Neural progenitor cell (in vitro differentiated cells): Measurements from ENCODE around the gene FAAP24. TPM values are rescaled to one million over a fixed set of nuclear protein-coding genes. Genes with fewer than 3 reads are reported as not detected.

Source experiments
- DNase-seq: peaks from one replicate; pipeline ENCODE4 v3.0.0-alpha.2; 2016; ENCODE audit warnings: low spot score
- H2AFZ ChIP-seq: fragments of 200-600 bp; sonication (generic); replicated peaks from 2 replicates; pipeline ENCODE4 v1.6.1; 2016; ENCODE audit warnings: antibody characterized with exemption
- H3F3A ChIP-seq: fragments of 200-600 bp; sonication (generic); 2 replicates; pipeline ENCODE4 v1.6.1; 2016; ENCODE audit warnings: antibody characterized with exemption, low read depth
- H3K27ac ChIP-seq: fragments of 200-600 bp; sonication (generic); 2 replicates; pipeline ENCODE4 v1.5.1; 2016; ENCODE audit warnings: mild to moderate bottlenecking
- H3K27me3 ChIP-seq: fragments of 200-600 bp; sonication (generic); 2 replicates; pipeline ENCODE4 v1.6.1; 2016; ENCODE audit warnings: mild to moderate bottlenecking, moderate library complexity
- H3K36me3 ChIP-seq: fragments of 200-600 bp; sonication (generic); 2 replicates; pipeline ENCODE4 v1.5.1; 2016
- H3K4me1 ChIP-seq: fragments of 200-600 bp; sonication (generic); 2 replicates; pipeline ENCODE4 v1.6.1; 2016; ENCODE audit warnings: mixed run types
- H3K4me2 ChIP-seq: fragments of 200-600 bp; sonication (generic); 2 replicates; pipeline ENCODE4 v1.6.1; 2016
- H3K4me3 ChIP-seq: fragments of 200-600 bp; sonication (generic); 2 replicates; pipeline ENCODE4 v1.5.1; 2016
- H3K79me2 ChIP-seq: fragments of 200-600 bp; sonication (generic); 2 replicates; pipeline ENCODE4 v1.6.1; 2016; ENCODE audit warnings: low read depth
- H3K9ac ChIP-seq: fragments of 200-600 bp; sonication (generic); 2 replicates; pipeline ENCODE4 v1.6.1; 2016
- H3K9me3 ChIP-seq: fragments of 200-600 bp; sonication (generic); 2 replicates; pipeline ENCODE4 v1.5.1; 2016; ENCODE audit warnings: low read depth
- H4K20me1 ChIP-seq: fragments of 200-600 bp; sonication (generic); 2 replicates; pipeline ENCODE4 v1.6.1; 2016; ENCODE audit warnings: low read depth
- H3K27ac Mint-ChIP-seq: 3 replicates; pipeline ENCODE4 v1.8.0; 2021; ENCODE audit warnings: mixed read lengths
- H3K27me3 Mint-ChIP-seq: 2 replicates; pipeline ENCODE4 v1.8.0; 2022; ENCODE audit warnings: low read depth, mild to moderate bottlenecking, inconsistent platforms, moderate library complexity, mixed read lengths; ENCODE audit not compliant: insufficient read depth
- H3K36me3 Mint-ChIP-seq: 3 replicates; pipeline ENCODE4 v1.8.0; 2021; ENCODE audit warnings: mixed read lengths
- H3K4me1 Mint-ChIP-seq: 3 replicates; pipeline ENCODE4 v1.8.0; 2021; ENCODE audit warnings: mixed read lengths
- H3K4me3 Mint-ChIP-seq: 3 replicates; pipeline ENCODE4 v1.8.0; 2021; ENCODE audit warnings: mild to moderate bottlenecking, moderate library complexity, mixed read lengths
- H3K9me3 Mint-ChIP-seq: 3 replicates; pipeline ENCODE4 v1.8.0; 2020; ENCODE audit warnings: mixed read lengths
- CTCF ChIP-seq: fragments of 200-600 bp; sonication (generic); IDR thresholded peaks from 2 replicates; pipeline ENCODE4 v1.5.1; 2017; ENCODE audit warnings: antibody characterized with exemption, mild to moderate bottlenecking
- EZH2 ChIP-seq: fragments of 200-600 bp; sonication (generic); IDR thresholded peaks from 2 replicates; pipeline ENCODE4 v1.6.1; 2017; ENCODE audit warnings: antibody characterized with exemption, mild to moderate bottlenecking, moderate library complexity
- EZH2phosphoT487 ChIP-seq: fragments of 200-600 bp; sonication (generic); IDR thresholded peaks from 2 replicates; pipeline ENCODE4 v1.6.1; 2017; ENCODE audit warnings: antibody characterized with exemption
- total RNA-seq: library from RNA; depleted of rRNA; stranded (reverse); fragments of >200 nt; gene quantifications from 2 replicates; pipeline ENCODE4 v1.2.3, GENCODE V29; 2015; ENCODE audit warnings: low replicate concordance

The FAAP24 gene
- total RNA-seq, 1 donor from 2014 or later, result 2.7 TPM

GRCh38 chr19:32930567-32930966 lies 41.5 kb upstream of the FAAP24 start:
- Histone ChIP-seq H3K4me1 (no peaks in the 10 kb centered on the region), H2AFZ (no peak overlapping the region), H3K4me3 (no peak overlapping the region), H3K27me3 (no peaks in the 10 kb centered on the region), H3K4me2 (no peak overlapping the region), H4K20me1 (no peaks in the 10 kb centered on the region), H3K36me3 (peaks cover 4% of the 10 kb centered on the region), H3F3A (no peaks in the 10 kb centered on the region), H3K9me3 (no peaks in the 10 kb centered on the region), H3K9ac (no peak overlapping the region), H3K27ac (no peak overlapping the region), H3K79me2 (no peaks in the 10 kb centered on the region)
- peaks cover 5% of the 10 kb centered on the region for H3K9me3 Mint-ChIP-seq
- no peaks in the 10 kb centered on the region for H3K4me1 Mint-ChIP-seq
- peaks cover 43% of the 10 kb centered on the region for H3K36me3 Mint-ChIP-seq
- no peak overlapping the region for H3K27ac Mint-ChIP-seq
- DNase-seq, result no peak
- no peak for TF ChIP-seq EZH2
- no peak overlapping the region for H3K4me3 Mint-ChIP-seq
- H3K27me3 Mint-ChIP-seq, result no peaks in the 10 kb centered on the region

- no peak overlapping the region for H3K27ac ChIP-seq
- Mint-ChIP-seq H3K27ac (no peak overlapping the region), H3K36me3 (peaks cover 35% of the 10 kb centered on the region), H3K4me3 (no peak overlapping the region), H3K27me3 (no peaks in the 10 kb centered on the region), H3K4me1 (no peaks in the 10 kb centered on the region), H3K9me3 (peaks cover 3% of the 10 kb centered on the region)
- TF ChIP-seq CTCF (no peak), EZH2phosphoT487 (no peak), EZH2 (no peak)
- DNase-seq, result no peak
- H3K4me2 ChIP-seq, result no peak overlapping the region
- no peak overlapping the region for H2AFZ ChIP-seq
- H4K20me1 ChIP-seq, result no peaks in the 10 kb centered on the region
- peaks cover 4% of the 10 kb centered on the region for H3K36me3 ChIP-seq
- H3K9ac ChIP-seq, result no peak overlapping the region
- no peaks in the 10 kb centered on the region for H3K27me3 ChIP-seq
- H3F3A ChIP-seq, result no peaks in the 10 kb centered on the region
- H3K4me3 ChIP-seq, result no peak overlapping the region
- no peaks in the 10 kb centered on the region for H3K79me2 ChIP-seq
- H3K4me1 ChIP-seq, result no peaks in the 10 kb centered on the region
- no peaks in the 10 kb centered on the region for H3K9me3 ChIP-seq
Measured at GRCh38 chr19:32933571-32933970, 38.5 kb upstream of the FAAP24 start.

DNA sequence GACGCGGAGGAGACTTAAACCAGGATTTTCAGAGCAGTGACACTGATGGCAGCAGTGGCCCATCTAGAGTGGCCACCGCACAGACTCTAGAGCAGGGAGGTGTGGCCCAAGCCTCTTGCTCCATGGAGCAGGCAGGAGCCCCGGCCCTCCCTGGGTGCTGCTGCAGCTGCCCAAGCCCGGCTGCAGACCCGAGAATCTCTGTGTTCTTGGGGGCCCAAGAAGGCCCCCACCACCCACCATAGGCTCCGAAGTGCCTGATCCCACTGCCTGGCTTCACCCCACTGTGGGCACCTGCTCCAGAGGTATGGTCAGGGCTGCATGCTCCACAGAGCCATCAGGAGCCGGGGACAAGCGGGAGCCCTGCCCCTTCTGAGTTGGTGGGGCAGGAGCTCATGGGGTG lies 36.4 kb upstream of the FAAP24 start:
- Histone ChIP-seq H3K9ac (no peak overlapping the region), H3K27me3 (no peaks in the 10 kb centered on the region)
- peaks cover 19% of the 10 kb centered on the region for H3K36me3 Mint-ChIP-seq

More for the DNA sequence above, 36.4 kb upstream of the FAAP24 start:
- DNase-seq, result no peak
- H3K4me3 Mint-ChIP-seq, result no peak overlapping the region
- Histone ChIP-seq H3K27ac (no peak overlapping the region), H3K4me3 (no peak overlapping the region), H2AFZ (no peak overlapping the region), H3K9me3 (no peaks in the 10 kb centered on the region), H3F3A (no peaks in the 10 kb centered on the region), H3K4me1 (no peaks in the 10 kb centered on the region), H3K4me2 (no peak overlapping the region), H3K36me3 (peaks cover 4% of the 10 kb centered on the region), H4K20me1 (no peaks in the 10 kb centered on the region), H3K79me2 (no peaks in the 10 kb centered on the region)
- H3K27ac Mint-ChIP-seq, result no peak overlapping the region
- H3K27me3 Mint-ChIP-seq, result no peaks in the 10 kb centered on the region
- no peaks in the 10 kb centered on the region for H3K9me3 Mint-ChIP-seq
- H3K4me1 Mint-ChIP-seq, result no peaks in the 10 kb centered on the region
- no peak for TF ChIP-seq EZH2phosphoT487
- no peak for TF ChIP-seq CTCF
- no peak for TF ChIP-seq EZH2
